Left kidney (tissue), 2 donors: Measurements from ENCODE around the gene SUGCT. TPM values are rescaled to one million over a fixed set of nuclear protein-coding genes. Genes with fewer than 3 reads are reported as not detected.

Experiments
- DNase-seq: peaks from one replicate; pipeline ENCODE4 v3.0.0-alpha.2; 2013
- polyA plus RNA-seq: library from polyadenylated mRNA; unstranded; fragments of 120-200 nt; gene quantifications from one replicate; pipeline ENCODE4 v1.2.1, GENCODE V29; 2013; ENCODE audit not compliant: insufficient read length

The SUGCT gene
- polyA plus RNA-seq, 1 donor = 14.0 TPM

DNA sequence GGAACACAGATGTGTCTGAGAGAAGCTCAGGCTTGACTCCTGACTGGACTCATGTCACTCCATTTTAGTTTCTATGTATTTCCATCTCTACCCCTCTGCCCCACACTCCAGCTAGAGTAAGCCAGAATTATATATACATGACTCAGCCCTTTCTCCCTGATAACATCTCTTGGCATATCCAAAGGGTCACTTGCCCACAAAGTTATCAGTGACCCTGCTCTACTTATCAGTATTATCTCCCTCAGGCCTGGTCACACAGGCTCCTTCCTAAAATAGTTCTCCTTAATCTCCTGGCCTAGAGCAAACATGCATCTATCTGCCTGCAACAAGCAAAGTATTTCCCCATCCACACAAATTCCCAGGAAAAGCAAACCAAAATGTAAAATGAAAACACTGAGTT, 598.3 kb downstream of the SUGCT start:
- no peak for DNase-seq

- DNase-seq = no peak
Measured at GRCh38 chr7:40733578-40733977, 598.8 kb downstream of the SUGCT start.

GRCh38 chr7:40739257-40739656, 604.5 kb downstream of the SUGCT start:
- no peak for DNase-seq

DNA sequence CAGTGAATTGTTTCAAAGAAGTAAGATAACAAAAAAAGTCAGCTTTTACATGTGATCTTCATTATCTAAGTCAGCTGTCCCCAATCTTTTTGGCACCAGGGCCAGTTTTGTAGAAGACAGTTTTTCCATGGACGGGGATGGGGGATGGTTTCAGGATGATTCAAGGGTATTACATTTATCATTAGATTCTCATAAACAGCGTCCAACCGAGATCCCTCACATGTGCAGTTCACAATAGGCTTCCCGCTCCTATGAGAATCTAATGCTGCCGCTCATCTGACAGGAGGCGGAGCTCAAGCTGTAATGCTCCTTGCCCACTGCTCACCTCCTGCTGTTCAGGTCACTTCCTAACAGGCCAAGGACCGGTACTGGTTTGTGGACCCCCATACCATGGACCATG, 607.5 kb downstream of the SUGCT start:
- DNase-seq = no peak

DNA sequence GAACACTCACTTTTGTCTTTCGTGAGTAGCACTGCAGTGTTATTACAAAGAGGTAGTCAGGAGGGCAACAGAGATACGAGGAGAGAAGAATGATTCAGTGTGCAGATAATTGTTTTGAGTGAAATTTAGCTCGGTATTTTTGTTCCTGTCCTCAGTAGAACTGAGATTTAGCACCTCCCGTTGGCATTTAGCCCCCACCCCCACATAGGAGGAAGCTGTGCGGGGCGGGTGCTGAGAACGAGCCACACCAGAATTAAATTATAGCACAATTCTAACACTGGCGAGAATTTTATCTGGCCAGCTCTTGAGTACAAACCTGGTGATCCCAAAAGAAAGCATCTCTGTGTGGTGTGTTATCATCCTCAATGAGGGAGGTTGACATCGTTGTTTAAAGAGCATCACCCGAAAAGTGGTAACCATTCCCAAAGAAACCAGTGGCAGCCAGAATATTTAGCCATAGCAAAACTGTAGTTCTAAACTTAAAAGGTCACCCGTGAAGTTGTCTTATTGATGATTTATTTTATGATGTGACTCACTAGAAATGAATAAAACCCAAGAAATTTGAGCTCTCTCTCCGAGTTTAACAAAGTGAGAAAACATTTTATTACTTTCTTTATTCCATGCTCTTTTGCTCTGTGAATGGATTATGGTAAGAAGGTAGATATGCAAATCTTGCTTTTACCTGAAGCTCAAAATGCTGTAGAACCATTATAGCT, 612.2 kb downstream of the SUGCT start:
- DNase-seq = no peak

GRCh38 chr7:40747856-40748255, 613.1 kb downstream of the SUGCT start:
- DNase-seq = no peak

DNA sequence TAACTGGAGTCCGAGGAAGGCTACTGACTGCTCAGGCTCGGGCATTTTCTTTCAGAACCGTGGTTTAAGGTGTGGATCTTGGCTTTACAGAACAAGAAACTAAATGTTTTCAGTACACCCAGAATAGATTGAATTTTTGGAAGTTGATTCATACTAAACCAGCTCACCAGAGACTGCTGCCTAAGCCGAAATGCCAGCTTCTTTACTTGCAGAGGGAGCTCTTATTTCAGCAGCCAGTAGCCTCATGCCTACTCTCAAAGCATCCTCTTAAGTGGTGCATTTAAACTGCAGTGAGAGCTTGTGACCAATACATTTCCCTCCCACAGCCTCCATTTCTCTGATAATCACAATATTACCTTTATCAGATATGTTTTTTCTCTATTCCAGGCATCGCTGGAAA, 615.1 kb downstream of the SUGCT start:
- DNase-seq = no peak

- no peak for DNase-seq
Measured at GRCh38 chr7:40753455-40753854, 618.6 kb downstream of the SUGCT start.

- DNase-seq = no peak
Measured at GRCh38 chr7:40755438-40755837, 620.6 kb downstream of the SUGCT start.

- DNase-seq = no peak
Measured at GRCh38 chr7:40757109-40757508, 622.3 kb downstream of the SUGCT start.

- DNase-seq = no peak
Measured at GRCh38 chr7:40758590-40758989, 623.8 kb downstream of the SUGCT start.

- no peak for DNase-seq
Measured at GRCh38 chr7:40760293-40760964, 625.6 kb downstream of the SUGCT start.

DNA sequence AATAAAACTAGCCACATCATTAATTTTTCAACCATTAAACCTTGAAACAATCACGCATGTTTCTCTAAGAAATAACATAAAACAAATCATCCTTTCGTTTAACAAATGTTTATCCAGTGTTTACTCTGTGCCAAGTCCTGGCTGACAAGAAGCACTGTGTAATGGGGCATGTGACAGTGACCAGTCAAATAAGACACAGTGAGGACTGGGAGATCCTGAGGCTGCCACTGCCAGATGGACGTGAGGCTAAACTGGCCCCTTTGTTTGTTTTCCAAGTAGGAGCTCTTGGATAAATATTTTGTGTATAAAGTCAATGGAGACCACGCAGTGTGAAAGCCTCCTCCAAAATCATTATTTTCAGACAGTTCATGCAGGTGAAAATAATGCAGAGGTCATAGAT, 626.2 kb downstream of the SUGCT start:
- DNase-seq = no peak

- DNase-seq = no peak
Measured at GRCh38 chr7:40761762-40762560, 627.2 kb downstream of the SUGCT start.

- DNase-seq = no peak
Measured at GRCh38 chr7:40763319-40764287, 628.8 kb downstream of the SUGCT start.

DNA sequence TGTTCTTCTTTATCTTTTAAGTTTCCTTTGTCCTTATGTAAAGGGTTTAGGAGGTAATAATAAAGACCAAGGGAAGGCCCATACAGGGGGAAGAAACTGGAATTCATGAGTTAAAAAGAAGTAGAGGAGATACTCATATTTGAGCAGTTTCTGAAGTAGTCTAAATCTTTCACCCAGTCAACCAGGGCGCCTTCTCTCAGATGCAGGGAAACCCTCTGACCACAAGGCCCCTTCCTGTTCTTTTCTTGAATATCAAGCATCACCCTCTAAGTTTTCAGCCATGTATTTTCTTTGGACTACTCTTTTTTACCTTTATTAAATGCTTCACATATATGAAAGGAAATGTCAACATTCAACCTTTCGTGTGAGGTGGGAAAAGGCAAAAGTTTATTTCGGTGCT, 630.8 kb downstream of the SUGCT start:
- DNase-seq = no peak

DNA sequence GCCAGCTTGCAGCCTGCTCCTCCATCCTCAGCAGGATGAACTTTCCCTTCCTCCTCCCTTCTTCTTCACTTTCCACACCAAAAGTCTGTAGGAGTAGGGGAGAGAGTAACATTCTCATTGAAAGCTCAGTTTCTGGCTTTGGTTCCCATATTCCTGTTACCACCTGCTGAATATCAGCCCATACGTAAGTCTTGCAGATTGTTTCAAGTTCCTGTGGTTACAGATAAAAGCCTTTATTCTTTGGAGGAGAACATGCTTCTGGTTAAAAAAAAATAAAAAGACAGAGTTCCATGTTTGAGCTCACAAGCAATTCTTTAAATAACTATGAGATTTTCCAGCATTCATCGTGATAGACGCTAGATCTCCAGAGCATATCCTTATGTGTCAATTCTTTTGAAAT, 637.3 kb downstream of the SUGCT start:
- DNase-seq = no peak

- no peak for DNase-seq
Measured at GRCh38 chr7:40773656-40774055, 638.9 kb downstream of the SUGCT start.

DNA sequence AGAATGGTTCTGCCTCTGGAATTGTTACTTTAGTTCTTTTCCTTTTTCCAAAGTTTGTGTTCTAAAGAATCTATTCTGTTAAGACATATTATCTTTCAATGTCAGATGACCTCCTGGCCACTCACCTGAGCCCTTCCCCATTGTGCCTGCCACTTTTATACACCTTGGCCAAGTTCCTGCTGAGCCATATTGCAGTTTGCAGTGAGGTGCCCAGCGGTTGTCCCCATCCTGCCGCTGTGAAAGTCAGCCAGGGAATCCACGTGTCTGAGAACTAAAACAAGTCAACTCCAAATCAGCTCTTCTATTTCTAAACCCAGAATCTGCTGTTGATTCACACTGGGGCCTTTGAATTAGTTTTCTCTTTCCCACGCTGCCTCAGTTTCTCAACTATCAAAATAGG, 641.1 kb downstream of the SUGCT start:
- DNase-seq = no peak

DNA sequence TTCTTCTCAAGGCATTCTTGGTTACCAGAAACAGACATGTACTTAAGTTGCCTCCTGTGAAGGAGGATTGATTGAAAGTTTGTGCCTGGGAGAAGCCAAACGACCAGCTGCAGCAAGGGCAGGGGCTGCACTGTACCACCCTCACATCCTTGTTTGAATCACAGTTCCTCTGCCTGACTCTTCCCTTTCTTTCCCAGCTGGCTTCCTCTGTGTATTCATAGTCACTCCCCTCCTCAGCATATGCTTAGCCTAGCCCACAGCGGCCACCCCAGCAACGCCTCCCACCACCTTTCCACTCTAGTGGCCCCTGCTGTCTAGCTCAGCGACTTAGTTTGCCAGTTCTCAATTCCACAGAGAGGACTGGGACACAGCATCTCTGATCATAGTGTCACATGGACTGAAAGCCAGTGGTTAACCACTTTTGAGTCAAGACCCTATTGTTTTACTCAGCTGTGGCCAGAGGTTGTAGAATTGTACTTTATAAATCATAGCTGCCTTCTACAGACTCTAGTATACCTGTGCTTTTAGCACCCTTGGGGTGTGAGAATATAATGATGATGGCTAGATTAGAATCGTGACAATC, 643.0 kb downstream of the SUGCT start:
- no peak for DNase-seq

- DNase-seq = no peak
Measured at GRCh38 chr7:40780460-40780859, 645.7 kb downstream of the SUGCT start.

DNA sequence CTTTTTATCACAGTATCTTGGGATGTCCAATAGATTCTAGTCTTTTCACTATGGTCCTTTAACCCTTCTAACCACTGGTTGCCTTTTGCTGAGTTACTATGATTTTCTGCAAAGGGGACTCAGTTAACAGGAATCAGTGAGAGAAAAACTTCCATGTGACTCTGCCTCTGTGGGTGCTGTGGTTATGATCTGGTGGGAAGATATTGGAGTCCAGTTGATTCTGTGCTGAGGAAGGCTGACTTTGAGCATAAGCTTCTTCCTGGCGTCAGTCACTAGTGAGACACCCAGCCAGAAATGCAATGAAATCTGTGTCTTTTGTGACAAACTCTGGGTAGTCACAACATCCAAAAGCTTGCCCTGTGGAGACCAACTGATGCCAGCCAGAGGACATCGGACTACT, 648.0 kb downstream of the SUGCT start:
- no peak for DNase-seq
